ENCODE measurements around the gene PLOD3.

Gene PLOD3

GRCh38 chr7:101179117-101179516 lies 38.3 kb downstream of the PLOD3 start:
- Histone ChIP-seq H3K36me3 (ENCODE audit: control insufficient read depth, insufficient read depth, low read length) (no peaks in the 10 kb centered on the region), H3K27ac (ENCODE audit: low read depth, low read length) (no peak overlapping the region), H3K9ac (ENCODE audit: low read length) (no peak overlapping the region), H3K4me3 (ENCODE audit: low read length) (no peak overlapping the region), H3K27me3 (ENCODE audit: control insufficient read depth, insufficient read depth, low read length) (peaks cover 31% of the 10 kb centered on the region), H3K4me1 (ENCODE audit: control insufficient read depth, insufficient read depth, low read length) (no peaks in the 10 kb centered on the region)

GRCh38 chr7:101177644-101178043 lies 39.7 kb downstream of the PLOD3 start:
- Histone ChIP-seq H3K4me1 (ENCODE audit: control insufficient read depth, insufficient read depth, low read length) (peaks cover 2% of the 10 kb centered on the region), H3K9ac (ENCODE audit: low read length) (no peak overlapping the region), H3K4me3 (ENCODE audit: low read length) (no peak overlapping the region), H3K36me3 (ENCODE audit: control insufficient read depth, insufficient read depth, low read length) (no peaks in the 10 kb centered on the region), H3K27ac (ENCODE audit: low read depth, low read length) (no peak overlapping the region), H3K27me3 (ENCODE audit: control insufficient read depth, insufficient read depth, low read length) (peaks cover 42% of the 10 kb centered on the region)

GRCh38 chr7:101175664-101176063 lies 41.7 kb downstream of the PLOD3 start:
- Histone ChIP-seq H3K9ac (ENCODE audit: low read length) (no peak overlapping the region), H3K27me3 (ENCODE audit: control insufficient read depth, insufficient read depth, low read length) (peaks cover 60% of the 10 kb centered on the region), H3K4me3 (ENCODE audit: low read length) (no peak overlapping the region), H3K36me3 (ENCODE audit: control insufficient read depth, insufficient read depth, low read length) (no peaks in the 10 kb centered on the region), H3K27ac (ENCODE audit: low read depth, low read length) (no peak overlapping the region), H3K4me1 (ENCODE audit: control insufficient read depth, insufficient read depth, low read length) (peaks cover 2% of the 10 kb centered on the region)

- H3K4me3 ChIP-seq (ENCODE audit: low read length): peak overlapping the region; percentile 3
- H3K27me3 ChIP-seq (ENCODE audit: control insufficient read depth, insufficient read depth, low read length): peaks cover 63% of the 10 kb centered on the region
- H3K27ac ChIP-seq (ENCODE audit: low read depth, low read length): no peak overlapping the region
- no peak overlapping the region for H3K9ac ChIP-seq (ENCODE audit: low read length)
- peaks cover 2% of the 10 kb centered on the region for H3K4me1 ChIP-seq (ENCODE audit: control insufficient read depth, insufficient read depth, low read length)
- H3K36me3 ChIP-seq (ENCODE audit: control insufficient read depth, insufficient read depth, low read length): no peaks in the 10 kb centered on the region
These were observed 43.0 kb downstream of the PLOD3 start for GRCh38 chr7:101174322-101174854.

GRCh38 chr7:101173752-101174244 lies 43.6 kb downstream of the PLOD3 start:
- Histone ChIP-seq H3K4me3 (ENCODE audit: low read length) (no peak overlapping the region), H3K27me3 (ENCODE audit: control insufficient read depth, insufficient read depth, low read length) (peaks cover 69% of the 10 kb centered on the region), H3K27ac (ENCODE audit: low read depth, low read length) (no peak overlapping the region), H3K36me3 (ENCODE audit: control insufficient read depth, insufficient read depth, low read length) (no peaks in the 10 kb centered on the region), H3K9ac (ENCODE audit: low read length) (no peak overlapping the region), H3K4me1 (ENCODE audit: control insufficient read depth, insufficient read depth, low read length) (peaks cover 2% of the 10 kb centered on the region)

- Histone ChIP-seq H3K27ac (ENCODE audit: low read depth, low read length) (no peak overlapping the region), H3K4me3 (ENCODE audit: low read length) (no peak overlapping the region), H3K27me3 (ENCODE audit: control insufficient read depth, insufficient read depth, low read length) (peaks cover 70% of the 10 kb centered on the region), H3K4me1 (ENCODE audit: control insufficient read depth, insufficient read depth, low read length) (peaks cover 2% of the 10 kb centered on the region), H3K36me3 (ENCODE audit: control insufficient read depth, insufficient read depth, low read length) (no peaks in the 10 kb centered on the region), H3K9ac (ENCODE audit: low read length) (no peak overlapping the region)
These were observed 44.3 kb downstream of the PLOD3 start for GRCh38 chr7:101172854-101173751.

GRCh38 chr7:101172005-101172853 lies 45.2 kb downstream of the PLOD3 start:
- peaks cover 71% of the 10 kb centered on the region for H3K27me3 ChIP-seq (ENCODE audit: control insufficient read depth, insufficient read depth, low read length)
- H3K4me3 ChIP-seq (ENCODE audit: low read length): peak overlapping the region; percentile 22
- no peak overlapping the region for H3K27ac ChIP-seq (ENCODE audit: low read depth, low read length)
- peaks cover 2% of the 10 kb centered on the region for H3K4me1 ChIP-seq (ENCODE audit: control insufficient read depth, insufficient read depth, low read length)
- no peaks in the 10 kb centered on the region for H3K36me3 ChIP-seq (ENCODE audit: control insufficient read depth, insufficient read depth, low read length)
- H3K9ac ChIP-seq (ENCODE audit: low read length): no peak overlapping the region

GRCh38 chr7:101171442-101171837 lies 45.9 kb downstream of the PLOD3 start:
- H3K27ac ChIP-seq (ENCODE audit: low read depth, low read length): no peak overlapping the region
- H3K27me3 ChIP-seq (ENCODE audit: control insufficient read depth, insufficient read depth, low read length): peaks cover 76% of the 10 kb centered on the region
- H3K4me3 ChIP-seq (ENCODE audit: low read length): no peak overlapping the region
- peaks cover 2% of the 10 kb centered on the region for H3K4me1 ChIP-seq (ENCODE audit: control insufficient read depth, insufficient read depth, low read length)
- no peaks in the 10 kb centered on the region for H3K36me3 ChIP-seq (ENCODE audit: control insufficient read depth, insufficient read depth, low read length)
- no peak overlapping the region for H3K9ac ChIP-seq (ENCODE audit: low read length)

GRCh38 chr7:101170617-101171441 lies 46.6 kb downstream of the PLOD3 start:
- Histone ChIP-seq H3K4me1 (ENCODE audit: control insufficient read depth, insufficient read depth, low read length) (peaks cover 2% of the 10 kb centered on the region), H3K27me3 (ENCODE audit: control insufficient read depth, insufficient read depth, low read length) (peaks cover 76% of the 10 kb centered on the region), H3K36me3 (ENCODE audit: control insufficient read depth, insufficient read depth, low read length) (no peaks in the 10 kb centered on the region), H3K9ac (ENCODE audit: low read length) (no peak overlapping the region), H3K4me3 (ENCODE audit: low read length) (no peak overlapping the region), H3K27ac (ENCODE audit: low read depth, low read length) (no peak overlapping the region)

GRCh38 chr7:101169838-101170551 lies 47.4 kb downstream of the PLOD3 start:
- peaks cover 75% of the 10 kb centered on the region for H3K27me3 ChIP-seq (ENCODE audit: control insufficient read depth, insufficient read depth, low read length)
- H3K4me1 ChIP-seq (ENCODE audit: control insufficient read depth, insufficient read depth, low read length): peaks cover 5% of the 10 kb centered on the region
- H3K9ac ChIP-seq (ENCODE audit: low read length): no peak overlapping the region
- H3K36me3 ChIP-seq (ENCODE audit: control insufficient read depth, insufficient read depth, low read length): no peaks in the 10 kb centered on the region
- no peak overlapping the region for H3K4me3 ChIP-seq (ENCODE audit: low read length)
- no peak overlapping the region for H3K27ac ChIP-seq (ENCODE audit: low read depth, low read length)

GRCh38 chr7:101169110-101169837 lies 48.1 kb downstream of the PLOD3 start:
- no peak overlapping the region for H3K4me3 ChIP-seq (ENCODE audit: low read length)
- peaks cover 5% of the 10 kb centered on the region for H3K4me1 ChIP-seq (ENCODE audit: control insufficient read depth, insufficient read depth, low read length)

More at GRCh38 chr7:101169110-101169837, 48.1 kb downstream of the PLOD3 start:
- Histone ChIP-seq H3K27me3 (ENCODE audit: control insufficient read depth, insufficient read depth, low read length) (peaks cover 81% of the 10 kb centered on the region), H3K9ac (ENCODE audit: low read length) (no peak overlapping the region), H3K27ac (ENCODE audit: low read depth, low read length) (no peak overlapping the region), H3K36me3 (ENCODE audit: control insufficient read depth, insufficient read depth, low read length) (no peaks in the 10 kb centered on the region)

All from rectal smooth muscle tissue (tissue), 1 donor.